Stomach smooth muscle (tissue), 2 donors: Measurements from ENCODE around the gene SLFN14.

ENCODE experiments used
- H3K27ac ChIP-seq: one replicate; pipeline ENCODE4 v1.7.0; 2013; ENCODE audit warnings: mild to moderate bottlenecking, low read length, inconsistent platforms
- H3K27me3 ChIP-seq, 2 donors: one replicate each; pipeline ENCODE4 v1.7.0; 2013; ENCODE audit warnings: low read length in 2 of 2; ENCODE audit not compliant: insufficient read depth in 2 of 2, control insufficient read depth in 1 of 2
- H3K36me3 ChIP-seq, 2 donors: one replicate each; pipeline ENCODE4 v1.7.0; 2013; ENCODE audit warnings: low read length in 2 of 2; ENCODE audit not compliant: control insufficient read depth in 2 of 2, insufficient read depth in 2 of 2
- H3K4me1 ChIP-seq: one replicate; pipeline ENCODE4 v1.7.0; 2013; ENCODE audit warnings: low read length; ENCODE audit not compliant: control insufficient read depth, insufficient read depth
- H3K4me3 ChIP-seq, 2 donors: one replicate each; pipeline ENCODE4 v1.7.0; 2013; ENCODE audit warnings: low read length in 2 of 2
- H3K9ac ChIP-seq, 2 donors: one replicate each; pipeline ENCODE4 v1.7.0; 2013; ENCODE audit warnings: low read length in 2 of 2, mild to moderate bottlenecking in 1 of 2
- H3K9me3 ChIP-seq, 2 donors: one replicate each; pipeline ENCODE4 v1.7.0; 2013; ENCODE audit warnings: low read length in 2 of 2; ENCODE audit not compliant: control insufficient read depth in 2 of 2
- donor health status: healthy.
- donor health status: Pancreatic carcinoma.

SLFN14 gene

DNA sequence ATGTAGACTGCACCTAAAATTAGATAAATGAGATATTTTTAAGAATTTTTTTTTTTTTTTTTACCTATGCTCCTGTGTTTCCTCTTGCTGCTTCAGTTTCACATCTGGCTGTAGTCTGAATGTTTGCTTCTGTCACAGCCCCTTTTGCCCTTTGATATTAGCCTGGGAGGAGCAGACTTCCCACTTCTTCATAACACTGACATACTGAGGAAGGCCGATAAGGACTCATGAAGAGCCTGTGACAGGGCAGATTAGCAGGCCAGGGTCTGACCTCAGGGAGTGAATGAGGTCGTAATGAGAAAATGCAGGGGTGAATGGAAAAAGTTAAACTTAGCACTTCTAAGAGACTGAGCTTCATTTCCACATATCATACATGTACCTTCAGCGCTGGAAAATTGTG is at the start of gene SLFN14:
Gene SLFN14 (minus strand): TSS at position 117 of the 400 bp plus-strand sequence. CDS start 2,757 bp downstream, outside the sequence.
- no peak within 1 kb of the TSS for H3K27ac ChIP-seq

DNA sequence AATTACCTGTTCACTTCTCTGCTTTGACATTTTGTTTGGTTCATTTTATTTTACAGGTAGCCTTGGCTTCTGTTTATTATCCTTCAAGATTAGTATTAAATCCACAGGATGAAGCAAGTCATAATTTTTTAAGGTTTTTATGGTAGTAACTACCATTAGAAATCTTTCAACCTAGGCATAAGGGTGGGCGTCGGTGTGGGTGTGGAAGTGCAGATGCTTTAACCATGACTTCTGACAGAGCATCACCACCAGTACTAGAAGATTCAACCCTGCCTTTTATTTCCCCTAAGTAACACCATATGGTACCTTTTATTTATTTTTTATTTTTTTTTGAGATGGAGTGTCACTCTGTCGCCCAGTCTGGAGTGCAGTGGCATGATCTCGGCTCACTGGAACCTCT is 49.2 kb upstream of the SLFN14 start:
- Histone ChIP-seq H3K4me1 (no peaks in the 10 kb centered on the region), H3K9ac (no peak overlapping the region), H3K27me3 (no peaks in the 10 kb centered on the region), H3K27ac (no peak overlapping the region), H3K9me3 (no peaks in the 10 kb centered on the region), H3K4me3 (no peak overlapping the region), H3K36me3 (peaks cover 16% of the 10 kb centered on the region in 2 donors)

More for the DNA sequence above, at the start of gene SLFN14:
- Histone ChIP-seq H3K4me1 (no peaks in the 10 kb centered on the region), H3K9me3 (no peaks in the 10 kb centered on the region), H3K27me3 (no peaks in the 10 kb centered on the region), H3K36me3 (no peaks in the 10 kb centered on the region), H3K4me3 (no peak within 1 kb of the TSS), H3K9ac (no peak within 1 kb of the TSS)

DNA sequence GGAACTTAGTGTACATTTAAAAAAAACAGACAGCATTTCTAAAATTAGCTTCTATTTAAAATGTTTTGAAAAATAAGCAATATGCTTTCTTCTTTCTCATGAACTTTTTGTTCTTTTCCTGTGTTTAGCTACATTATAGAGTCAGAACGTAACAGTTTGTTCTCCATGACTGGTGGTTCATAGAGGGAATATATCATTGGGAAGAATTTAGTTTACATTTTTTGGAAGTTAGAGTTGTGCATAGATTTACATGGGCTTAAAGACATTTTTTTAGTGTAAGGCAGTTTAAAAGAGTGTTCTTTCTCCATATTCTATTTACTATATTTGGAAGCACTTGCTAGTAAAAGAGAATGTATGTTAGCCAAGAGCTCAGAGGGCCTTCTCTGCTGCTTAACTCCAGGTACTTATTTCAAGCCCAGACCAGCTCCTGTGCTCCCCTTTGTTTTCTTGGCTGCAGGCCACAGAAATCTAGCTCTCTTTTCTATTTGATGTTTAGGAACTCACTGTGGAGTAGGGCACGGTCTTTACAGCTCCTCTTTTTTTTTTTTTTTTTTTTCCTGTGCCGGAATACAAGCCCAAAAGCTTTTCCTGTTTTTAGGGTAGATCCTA is 46.7 kb upstream of the SLFN14 start:
- H3K9ac ChIP-seq = no peak overlapping the region
- peak overlapping the region; percentile 38 for H3K27ac ChIP-seq
- no peaks in the 10 kb centered on the region for H3K27me3 ChIP-seq
- peaks cover 16% of the 10 kb centered on the region in 2 donors for H3K36me3 ChIP-seq
- H3K9me3 ChIP-seq = no peaks in the 10 kb centered on the region
- H3K4me1 ChIP-seq = no peaks in the 10 kb centered on the region
- H3K4me3 ChIP-seq = no peak overlapping the region

GRCh38 chr17:35605678-35606077 is 45.1 kb upstream of the SLFN14 start:
- Histone ChIP-seq H3K27me3 (no peaks in the 10 kb centered on the region), H3K36me3 (peaks cover 19 to 20% of the 10 kb centered on the region in 2 donors), H3K4me1 (no peaks in the 10 kb centered on the region), H3K9ac (no peak overlapping the region), H3K27ac (no peak overlapping the region), H3K9me3 (no peaks in the 10 kb centered on the region), H3K4me3 (no peak overlapping the region)

GRCh38 chr17:35603674-35604073 is 43.1 kb upstream of the SLFN14 start:
- Histone ChIP-seq H3K4me1 (no peaks in the 10 kb centered on the region), H3K27ac (no peak overlapping the region), H3K9ac (no peak overlapping the region), H3K4me3 (no peak overlapping the region), H3K27me3 (no peaks in the 10 kb centered on the region), H3K9me3 (no peaks in the 10 kb centered on the region), H3K36me3 (peaks cover 21 to 25% of the 10 kb centered on the region in 2 donors)

- Histone ChIP-seq H3K4me3 (no peak overlapping the region), H3K36me3 (peaks cover 18 to 34% of the 10 kb centered on the region in 2 donors), H3K9me3 (no peaks in the 10 kb centered on the region), H3K27ac (no peak overlapping the region), H3K4me1 (no peaks in the 10 kb centered on the region), H3K9ac (no peak overlapping the region), H3K27me3 (no peaks in the 10 kb centered on the region)
Measured at GRCh38 chr17:35597604-35598003, 37.0 kb upstream of the SLFN14 start.

- H3K9me3 ChIP-seq = no peaks in the 10 kb centered on the region
- H3K9ac ChIP-seq = no peak overlapping the region
- H3K36me3 ChIP-seq = peaks cover 15 to 34% of the 10 kb centered on the region in 2 donors
- no peak overlapping the region for H3K4me3 ChIP-seq
- H3K4me1 ChIP-seq = no peaks in the 10 kb centered on the region
- H3K27ac ChIP-seq = no peak overlapping the region
- no peaks in the 10 kb centered on the region for H3K27me3 ChIP-seq
Measured at GRCh38 chr17:35596530-35597233, 36.1 kb upstream of the SLFN14 start.

- no peaks in the 10 kb centered on the region for H3K4me1 ChIP-seq
- no peaks in the 10 kb centered on the region for H3K27me3 ChIP-seq
- H3K36me3 ChIP-seq = peaks cover 13 to 30% of the 10 kb centered on the region in 2 donors
- no peaks in the 10 kb centered on the region for H3K9me3 ChIP-seq
- no peak overlapping the region for H3K4me3 ChIP-seq
- H3K9ac ChIP-seq = no peak overlapping the region
- no peak overlapping the region for H3K27ac ChIP-seq
Measured at GRCh38 chr17:35596072-35596471, 35.5 kb upstream of the SLFN14 start.

DNA sequence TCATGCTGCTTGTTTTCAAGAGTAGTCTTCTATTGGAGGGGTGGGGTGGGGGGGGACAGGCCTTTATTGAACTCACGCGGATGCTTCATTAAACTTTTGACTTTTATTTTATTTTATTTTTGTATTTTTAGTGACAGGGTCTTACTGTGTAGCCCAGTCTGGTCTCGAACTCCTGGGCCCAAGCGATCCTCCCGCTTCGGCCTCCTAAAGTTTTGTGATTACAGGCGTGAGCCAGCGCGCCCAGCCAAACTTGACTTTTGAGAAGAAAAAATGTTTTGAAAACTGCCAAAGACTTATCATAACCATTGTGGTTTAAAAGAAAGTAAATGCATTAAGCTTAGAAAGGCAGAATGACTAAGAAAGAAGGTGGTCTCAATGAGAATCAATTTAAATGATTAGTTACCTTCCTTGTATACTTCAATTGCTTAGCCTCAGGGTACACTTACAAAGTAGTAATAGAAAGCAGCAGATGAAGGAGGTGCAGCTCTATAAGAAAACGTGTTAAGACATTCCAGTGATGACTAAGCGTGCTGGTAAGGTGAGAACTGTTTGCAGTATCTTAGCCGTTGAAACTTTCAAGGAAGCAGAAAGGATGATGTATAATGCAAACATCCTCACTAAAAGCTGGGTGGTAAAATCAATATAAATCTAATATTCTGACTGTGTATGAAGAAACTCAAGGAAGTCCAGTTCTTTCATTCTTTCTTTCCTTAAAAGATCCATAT is 27.7 kb upstream of the SLFN14 start:
- Histone ChIP-seq H3K36me3 (no peaks in the 10 kb centered on the region), H3K9ac (peak overlapping the region in 1 of 2 donors; percentile 99), H3K9me3 (no peaks in the 10 kb centered on the region), H3K4me1 (peaks cover 12% of the 10 kb centered on the region), H3K27ac (no peak overlapping the region), H3K4me3 (peak overlapping the region; percentile 96 to 100), H3K27me3 (no peaks in the 10 kb centered on the region)

DNA sequence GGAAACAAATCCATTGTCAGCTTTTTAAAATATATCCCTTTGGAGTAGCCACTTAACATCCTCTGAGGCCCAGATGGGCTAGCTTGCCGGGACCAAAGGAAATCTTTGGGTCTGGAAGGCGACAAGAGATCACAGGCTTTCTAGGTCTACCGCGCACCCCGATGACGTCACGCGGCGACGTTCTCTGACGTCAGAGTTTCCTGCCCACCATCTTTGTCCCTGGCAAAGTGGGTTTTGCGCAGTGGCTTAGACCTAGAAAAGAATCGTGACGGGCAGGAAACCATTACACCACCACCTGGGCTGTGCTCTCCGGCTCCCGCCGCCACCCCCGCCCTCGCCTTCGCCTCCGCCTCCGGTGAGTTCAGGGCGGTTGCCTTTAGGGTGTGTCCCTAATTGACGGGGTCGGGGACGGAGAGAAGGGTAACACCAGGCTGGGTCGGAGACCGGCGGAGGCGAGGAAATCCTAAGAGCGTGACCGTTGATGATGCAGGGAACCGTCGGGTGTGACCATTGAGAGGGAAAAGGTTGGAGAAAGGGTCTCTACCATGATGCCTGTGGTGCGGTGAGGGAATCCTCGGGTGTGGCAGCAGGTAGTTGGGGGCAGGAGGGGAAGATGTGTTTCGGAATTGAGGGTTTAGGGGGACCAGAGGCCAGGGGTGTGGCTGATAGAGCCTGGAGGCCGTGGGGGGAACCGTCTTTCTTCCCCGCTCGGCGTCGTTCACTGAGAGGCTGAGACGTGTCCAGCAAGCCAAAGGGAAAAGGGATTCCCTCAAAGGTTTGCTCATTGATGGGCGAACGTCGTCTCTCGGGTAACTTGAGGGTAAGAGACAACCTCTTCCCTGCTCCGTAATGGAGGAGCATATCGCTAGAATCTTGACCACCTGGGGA is 26.7 kb upstream of the SLFN14 start, which contains the start of gene AP2B1:
Gene AP2B1 (plus strand): TSS at position 249 of the 888 bp plus-strand sequence. CDS start 6,709 bp downstream, outside the sequence.
- peak within 1 kb of the TSS; percentile 97 to 99 for H3K9ac ChIP-seq
- no peaks in the 10 kb centered on the region for H3K36me3 ChIP-seq
- H3K4me3 ChIP-seq = peak within 1 kb of the TSS; percentile 96 to 100
- peaks cover 12% of the 10 kb centered on the region for H3K4me1 ChIP-seq
- H3K9me3 ChIP-seq = no peaks in the 10 kb centered on the region
- no peaks in the 10 kb centered on the region for H3K27me3 ChIP-seq
- H3K27ac ChIP-seq = peak within 1 kb of the TSS; percentile 90
